Muscle layer of duodenum (tissue), 2 donors: ENCODE results near the gene KHDC4.
A peak's percentile ranks its signal among the peaks of the same experiment; 100 is the strongest.

Source experiments
- H3K27ac ChIP-seq: one replicate; pipeline ENCODE4 v1.7.0; 2013; ENCODE audit warnings: mild to moderate bottlenecking, low read length
- H3K27me3 ChIP-seq: one replicate; pipeline ENCODE4 v1.7.0; 2013; ENCODE audit warnings: low read depth, mild to moderate bottlenecking, control low read depth, low read length
- H3K36me3 ChIP-seq, 2 donors: one replicate each; pipeline ENCODE4 v1.7.0; 2013; ENCODE audit warnings: low read length in 2 of 2, control low read depth in 1 of 2, mild to moderate bottlenecking in 1 of 2; ENCODE audit not compliant: insufficient read depth in 2 of 2, control insufficient read depth in 1 of 2
- H3K4me1 ChIP-seq, 2 donors: one replicate each; pipeline ENCODE4 v1.7.0; 2013; ENCODE audit warnings: low read length in 2 of 2, mild to moderate bottlenecking in 2 of 2, control low read depth in 1 of 2, moderate library complexity in 1 of 2; ENCODE audit not compliant: insufficient read depth in 2 of 2, control insufficient read depth in 1 of 2
- H3K4me3 ChIP-seq, 2 donors: one replicate each; pipeline ENCODE4 v1.7.0; 2013; ENCODE audit warnings: low read length in 2 of 2, low read depth in 1 of 2, mild to moderate bottlenecking in 1 of 2
- H3K9me3 ChIP-seq, 2 donors: one replicate each; pipeline ENCODE4 v1.7.0; 2013; ENCODE audit warnings: low read length in 2 of 2, control low read depth in 1 of 2, mild to moderate bottlenecking in 1 of 2; ENCODE audit not compliant: control insufficient read depth in 1 of 2
- donor health status: healthy.

Gene KHDC4

GRCh38 chr1:155976062-155976912, 42.1 kb upstream of the KHDC4 start:
- Histone ChIP-seq H3K27ac (peak overlapping the region; percentile 87), H3K4me3 (peak overlapping the region; percentile 83 to 89), H3K27me3 (no peaks in the 10 kb centered on the region), H3K9me3 (no peaks in the 10 kb centered on the region), H3K4me1 (peaks cover 48 to 84% of the 10 kb centered on the region in 2 donors), H3K36me3 (peaks cover 0 to 12% of the 10 kb centered on the region in 2 donors)

GRCh38 chr1:155975375-155976061, 41.3 kb upstream of the KHDC4 start:
- Histone ChIP-seq H3K27me3 (no peaks in the 10 kb centered on the region), H3K36me3 (peaks cover 0 to 12% of the 10 kb centered on the region in 2 donors), H3K4me1 (peaks cover 45 to 84% of the 10 kb centered on the region in 2 donors), H3K9me3 (no peaks in the 10 kb centered on the region), H3K27ac (peak overlapping the region; percentile 87), H3K4me3 (peak overlapping the region; percentile 83 to 89)

- Histone ChIP-seq H3K4me1 (peaks cover 42 to 84% of the 10 kb centered on the region in 2 donors), H3K27ac (peak overlapping the region; percentile 87)
These were observed 40.2 kb upstream of the KHDC4 start for GRCh38 chr1:155974208-155975115.

GRCh38 chr1:155973723-155974122, 39.5 kb upstream of the KHDC4 start:
- H3K4me3 ChIP-seq, result no peak overlapping the region
- H3K36me3 ChIP-seq, result peaks cover 0 to 10% of the 10 kb centered on the region in 2 donors
- H3K27ac ChIP-seq, result no peak overlapping the region
- peaks cover 44 to 84% of the 10 kb centered on the region in 2 donors for H3K4me1 ChIP-seq
- no peaks in the 10 kb centered on the region for H3K9me3 ChIP-seq
- no peaks in the 10 kb centered on the region for H3K27me3 ChIP-seq

More at GRCh38 chr1:155974208-155975115, 40.2 kb upstream of the KHDC4 start:
- H3K9me3 ChIP-seq, result no peaks in the 10 kb centered on the region
- H3K4me3 ChIP-seq, result peak overlapping the region; percentile 83 to 89
- peaks cover 0 to 12% of the 10 kb centered on the region in 2 donors for H3K36me3 ChIP-seq
- H3K27me3 ChIP-seq, result no peaks in the 10 kb centered on the region

- H3K27me3 ChIP-seq, result no peaks in the 10 kb centered on the region
- no peak overlapping the region for H3K4me3 ChIP-seq
- peaks cover 57 to 93% of the 10 kb centered on the region in 2 donors for H3K4me1 ChIP-seq
- no peaks in the 10 kb centered on the region for H3K36me3 ChIP-seq
- no peak overlapping the region for H3K27ac ChIP-seq
- H3K9me3 ChIP-seq, result no peaks in the 10 kb centered on the region
These were observed 37.9 kb upstream of the KHDC4 start for GRCh38 chr1:155971910-155972809.

GRCh38 chr1:155970531-155971167, 36.4 kb upstream of the KHDC4 start:
- Histone ChIP-seq H3K27me3 (no peaks in the 10 kb centered on the region), H3K9me3 (no peaks in the 10 kb centered on the region), H3K27ac (peak overlapping the region; percentile 48), H3K4me3 (peak overlapping the region in 1 of 2 donors; percentile 22), H3K4me1 (peaks cover 52 to 93% of the 10 kb centered on the region in 2 donors), H3K36me3 (peaks cover 9% of the 10 kb centered on the region in 2 donors)

- peak overlapping the region; percentile 48 for H3K27ac ChIP-seq
- H3K4me1 ChIP-seq, result peaks cover 43 to 80% of the 10 kb centered on the region in 2 donors
These were observed 35.2 kb upstream of the KHDC4 start for GRCh38 chr1:155969377-155969791.

GRCh38 chr1:155968670-155969069, 34.5 kb upstream of the KHDC4 start:
- Histone ChIP-seq H3K4me1 (peaks cover 39 to 73% of the 10 kb centered on the region in 2 donors), H3K9me3 (no peaks in the 10 kb centered on the region), H3K36me3 (peaks cover 20 to 24% of the 10 kb centered on the region in 2 donors), H3K4me3 (peak overlapping the region in 1 of 2 donors; percentile 19), H3K27ac (peak overlapping the region; percentile 50), H3K27me3 (no peaks in the 10 kb centered on the region)

More at GRCh38 chr1:155969377-155969791, 35.2 kb upstream of the KHDC4 start:
- H3K9me3 ChIP-seq, result no peaks in the 10 kb centered on the region
- H3K27me3 ChIP-seq, result no peaks in the 10 kb centered on the region
- peaks cover 17 to 21% of the 10 kb centered on the region in 2 donors for H3K36me3 ChIP-seq
- H3K4me3 ChIP-seq, result no peak overlapping the region

- Histone ChIP-seq H3K27ac (peak overlapping the region; percentile 50), H3K27me3 (no peaks in the 10 kb centered on the region), H3K4me3 (peak overlapping the region in 1 of 2 donors; percentile 2), H3K9me3 (no peaks in the 10 kb centered on the region), H3K36me3 (peaks cover 21 to 25% of the 10 kb centered on the region in 2 donors), H3K4me1 (peaks cover 39 to 69% of the 10 kb centered on the region in 2 donors)
These were observed 33.8 kb upstream of the KHDC4 start for GRCh38 chr1:155968051-155968400.
